Muscle of back (tissue), 13 donors: Measurements from ENCODE around the gene TMEM222. TPM values are rescaled to one million over a fixed set of nuclear protein-coding genes. Genes with fewer than 3 reads are reported as not detected.
"Not testable (repeated sequence)": the region's sequence is repeated elsewhere in the genome, so short reads cannot be mapped to it uniquely, and the experiment has no call there.

ENCODE experiments used
- DNase-seq, 3 donors: peaks; one replicate each; pipeline versions ENCODE4 v3.0.0 to v3.0.0-alpha.2; 2013
- long read RNA-seq, 9 donors: transcript quantifications; one replicate each; lab custom pipeline, GENCODE V29; 2026
- polyA plus RNA-seq, 10 donors: library from polyadenylated mRNA; unstranded; fragments of 120-200 nt; gene quantifications; one replicate each; pipeline ENCODE4 v1.2.1, GENCODE V29; 2013; ENCODE audit not compliant: insufficient read length in 10 of 10

TMEM222 gene
- 10 to 100 TPM; 18.6 to 26.9 (median 23.6) TPM for polyA plus RNA-seq
- long read RNA-seq, donor 1, partial matches to known transcripts = 0 of 4 reads
- long read RNA-seq, donor 1, other reads (novel, unspliced or antisense) = 0 of 4 reads
- long read RNA-seq, donor 2, partial matches to known transcripts = 0 of 3 reads
- long read RNA-seq, donor 2, other reads (novel, unspliced or antisense) = 0 of 3 reads
- long read RNA-seq, donor 3 = 0 reads
- long read RNA-seq, donor 4, transcript TMEM222-211 (6 exons, 1,613 nt) = major isoform, 5 of 6 reads
- long read RNA-seq, donor 4, partial matches to known transcripts = 0 of 6 reads
- long read RNA-seq, donor 4, other reads (novel, unspliced or antisense) = 0 of 6 reads
- long read RNA-seq, donor 5, transcript TMEM222-211 (6 exons, 1,613 nt) = major isoform, 8 of 11 reads
- long read RNA-seq, donor 5, partial matches to known transcripts = 0 of 11 reads
- long read RNA-seq, donor 5, other reads (novel, unspliced or antisense) = 0 of 11 reads
- long read RNA-seq, donor 6, partial matches to known transcripts = 0 of 6 reads
- long read RNA-seq, donor 6, other reads (novel, unspliced or antisense) = 0 of 6 reads
- long read RNA-seq, donor 7, partial matches to known transcripts = 0 of 5 reads
- long read RNA-seq, donor 7, other reads (novel, unspliced or antisense) = 0 of 5 reads
- long read RNA-seq, donor 8, partial matches to known transcripts = 0 of 4 reads
- long read RNA-seq, donor 8, other reads (novel, unspliced or antisense) = 0 of 4 reads
- long read RNA-seq, donor 9, partial matches to known transcripts = 0 of 1 reads
- long read RNA-seq, donor 9, other reads (novel, unspliced or antisense) = 0 of 1 reads

- peak; percentile 96 to 98 (median 97) for DNase-seq
Measured at GRCh38 chr1:27321813-27322568, at the start of gene TMEM222. Gene TMEM222, plus strand, starts transcription at chr1:27322163. Its CDS starts 35 bp downstream, at chr1:27322198.

- DNase-seq = no peak
Measured at GRCh38 chr1:27274204-27274603, 47.8 kb upstream of the TMEM222 start.

GRCh38 chr1:27275696-27276095 lies 46.3 kb upstream of the TMEM222 start:
- no peak for DNase-seq

GRCh38 chr1:27284425-27285273 lies 37.3 kb upstream of the TMEM222 start:
- peak; percentile 69 to 91 (median 88) for DNase-seq

GRCh38 chr1:27285274-27285660 lies 36.7 kb upstream of the TMEM222 start:
- DNase-seq = no peak

GRCh38 chr1:27285821-27286220 lies 36.1 kb upstream of the TMEM222 start:
- DNase-seq = not testable (repeated sequence)

- not testable (repeated sequence) for DNase-seq
Measured at GRCh38 chr1:27289125-27289524, 32.8 kb upstream of the TMEM222 start.

- no peak for DNase-seq
Measured at GRCh38 chr1:27290581-27290980, 31.4 kb upstream of the TMEM222 start.

- DNase-seq = no peak
Measured at GRCh38 chr1:27292106-27292505, 29.9 kb upstream of the TMEM222 start.

GRCh38 chr1:27293915-27294314 lies 28.0 kb upstream of the TMEM222 start:
- DNase-seq = no peak

GRCh38 chr1:27296773-27297291 lies 25.1 kb upstream of the TMEM222 start:
- peak; percentile 39 to 78 (median 75) for DNase-seq

GRCh38 chr1:27297903-27298302 lies 24.1 kb upstream of the TMEM222 start:
- DNase-seq = no peak

GRCh38 chr1:27298632-27299384 lies 23.2 kb upstream of the TMEM222 start:
- DNase-seq = peak in 2 of 3 donors; percentile 37 to 57

- peak; percentile 84 to 97 (median 91) for DNase-seq
Measured at GRCh38 chr1:27299385-27300271, 22.3 kb upstream of the TMEM222 start.

GRCh38 chr1:27300341-27301051 lies 21.5 kb upstream of the TMEM222 start:
- peak; percentile 94 to 98 (median 97) for DNase-seq

- no peak for DNase-seq
Measured at GRCh38 chr1:27301052-27301422, 20.9 kb upstream of the TMEM222 start.

GRCh38 chr1:27301582-27302199 lies 20.3 kb upstream of the TMEM222 start:
- no peak for DNase-seq

GRCh38 chr1:27302612-27303011 lies 19.4 kb upstream of the TMEM222 start:
- no peak for DNase-seq
